ENCODE measurements around the gene DNAJC15.

Gene DNAJC15

GRCh38 chr13:43153436-43154090 lies 130.2 kb downstream of the DNAJC15 start:
- no peak for DNase-seq
- H3K36me3 ChIP-seq, result no peaks in the 10 kb centered on the region
- H3K9me3 ChIP-seq, result no peaks in the 10 kb centered on the region
- H3K4me3 ChIP-seq (ENCODE audit: low read depth, low read length), result no peak overlapping the region
- TF ChIP-seq CTCF (IDR thresholded peaks at IDR 0.05; ENCODE audit: low read depth, low read length), result no peak
- peaks cover 4% of the 10 kb centered on the region for H3K4me1 ChIP-seq
- no peaks in the 10 kb centered on the region for H3K27me3 ChIP-seq

GRCh38 chr13:43154156-43154651 lies 130.8 kb downstream of the DNAJC15 start:
- Histone ChIP-seq H3K4me1 (peaks cover 4% of the 10 kb centered on the region; the same call in 1 of the 2 replicates), H3K9me3 (no peaks in the 10 kb centered on the region), H3K4me3 (ENCODE audit: low read depth, low read length) (no peak overlapping the region), H3K36me3 (no peaks in the 10 kb centered on the region), H3K27me3 (no peaks in the 10 kb centered on the region)
- no peak for DNase-seq
- TF ChIP-seq CTCF (IDR thresholded peaks at IDR 0.05; ENCODE audit: low read depth, low read length), result no peak

- no peak for DNase-seq
- Histone ChIP-seq H3K9me3 (no peaks in the 10 kb centered on the region), H3K27me3 (no peaks in the 10 kb centered on the region), H3K4me1 (peaks cover 4% of the 10 kb centered on the region; the same call in 1 of the 2 replicates), H3K4me3 (ENCODE audit: low read depth, low read length) (no peak overlapping the region), H3K36me3 (no peaks in the 10 kb centered on the region)
- TF ChIP-seq CTCF (IDR thresholded peaks at IDR 0.05; ENCODE audit: low read depth, low read length), result no peak
Measured at GRCh38 chr13:43154839-43155238, 131.5 kb downstream of the DNAJC15 start.

GRCh38 chr13:43156916-43157315 lies 133.5 kb downstream of the DNAJC15 start:
- no peaks in the 10 kb centered on the region for H3K27me3 ChIP-seq
- peaks cover 4% of the 10 kb centered on the region; the same call in 1 of the 2 replicates for H3K4me1 ChIP-seq
- H3K4me3 ChIP-seq (ENCODE audit: low read depth, low read length), result no peak overlapping the region
- DNase-seq, result no peak
- TF ChIP-seq CTCF (IDR thresholded peaks at IDR 0.05; ENCODE audit: low read depth, low read length), result no peak
- H3K9me3 ChIP-seq, result no peaks in the 10 kb centered on the region
- no peaks in the 10 kb centered on the region for H3K36me3 ChIP-seq

- no peaks in the 10 kb centered on the region for H3K36me3 ChIP-seq
- no peak for TF ChIP-seq CTCF (IDR thresholded peaks at IDR 0.05; ENCODE audit: low read depth, low read length)
- no peak overlapping the region for H3K4me3 ChIP-seq (ENCODE audit: low read depth, low read length)
- H3K9me3 ChIP-seq, result no peaks in the 10 kb centered on the region
- no peaks in the 10 kb centered on the region for H3K27me3 ChIP-seq
- no peak for DNase-seq
- H3K4me1 ChIP-seq, result peaks cover 4% of the 10 kb centered on the region; the same call in 1 of the 2 replicates
Measured at GRCh38 chr13:43157796-43158195, 134.4 kb downstream of the DNAJC15 start.

GRCh38 chr13:43158516-43158915 lies 135.1 kb downstream of the DNAJC15 start:
- TF ChIP-seq CTCF (IDR thresholded peaks at IDR 0.05; ENCODE audit: low read depth, low read length), result no peak
- H3K9me3 ChIP-seq, result no peaks in the 10 kb centered on the region
- DNase-seq, result no peak
- H3K27me3 ChIP-seq, result no peaks in the 10 kb centered on the region
- no peak overlapping the region for H3K4me3 ChIP-seq (ENCODE audit: low read depth, low read length)
- peaks cover 4% of the 10 kb centered on the region; the same call in 1 of the 2 replicates for H3K4me1 ChIP-seq
- H3K36me3 ChIP-seq, result no peaks in the 10 kb centered on the region

Data from BE2C (cell line).